VCaP (cell line): ENCODE data around the gene MMP7.

Experiments used
- H3K27ac ChIP-seq: fragments of 450-650 bp; 2 replicates; pipeline ENCODE4 v1.5.1; 2017
- TF ChIP-seq, protein P1 (sequence below): fragments of 450-650 bp; conservative IDR thresholded peaks from 2 replicates; pipeline ENCODE4 v1.5.1; 2017; ENCODE audit warnings: mild to moderate bottlenecking, moderate library complexity

The MMP7 gene

DNA sequence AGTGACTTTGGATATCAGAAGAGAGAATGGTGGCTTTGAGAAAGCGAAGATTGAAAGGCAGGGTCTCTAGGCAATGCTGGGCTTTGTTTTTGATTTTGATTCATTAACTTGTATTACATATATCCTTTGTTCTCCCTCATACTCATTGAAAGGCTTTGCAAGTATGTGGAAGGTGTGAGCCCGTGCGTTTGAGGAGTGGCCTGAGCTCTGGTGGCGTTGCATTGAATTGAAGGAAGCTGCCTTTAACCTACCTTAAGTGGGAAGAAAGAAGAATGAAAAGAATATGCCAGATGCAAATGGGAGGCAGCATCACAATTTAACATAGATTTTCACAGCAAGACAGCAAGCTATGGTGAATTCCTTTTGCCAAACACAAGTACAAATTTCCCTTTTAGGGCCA is 6.7 kb downstream of the MMP7 start:
- H3K27ac ChIP-seq: no peak overlapping the region
- TF ChIP-seq, protein P1, sequence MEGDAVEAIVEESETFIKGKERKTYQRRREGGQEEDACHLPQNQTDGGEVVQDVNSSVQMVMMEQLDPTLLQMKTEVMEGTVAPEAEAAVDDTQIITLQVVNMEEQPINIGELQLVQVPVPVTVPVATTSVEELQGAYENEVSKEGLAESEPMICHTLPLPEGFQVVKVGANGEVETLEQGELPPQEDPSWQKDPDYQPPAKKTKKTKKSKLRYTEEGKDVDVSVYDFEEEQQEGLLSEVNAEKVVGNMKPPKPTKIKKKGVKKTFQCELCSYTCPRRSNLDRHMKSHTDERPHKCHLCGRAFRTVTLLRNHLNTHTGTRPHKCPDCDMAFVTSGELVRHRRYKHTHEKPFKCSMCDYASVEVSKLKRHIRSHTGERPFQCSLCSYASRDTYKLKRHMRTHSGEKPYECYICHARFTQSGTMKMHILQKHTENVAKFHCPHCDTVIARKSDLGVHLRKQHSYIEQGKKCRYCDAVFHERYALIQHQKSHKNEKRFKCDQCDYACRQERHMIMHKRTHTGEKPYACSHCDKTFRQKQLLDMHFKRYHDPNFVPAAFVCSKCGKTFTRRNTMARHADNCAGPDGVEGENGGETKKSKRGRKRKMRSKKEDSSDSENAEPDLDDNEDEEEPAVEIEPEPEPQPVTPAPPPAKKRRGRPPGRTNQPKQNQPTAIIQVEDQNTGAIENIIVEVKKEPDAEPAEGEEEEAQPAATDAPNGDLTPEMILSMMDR: no peak

DNA sequence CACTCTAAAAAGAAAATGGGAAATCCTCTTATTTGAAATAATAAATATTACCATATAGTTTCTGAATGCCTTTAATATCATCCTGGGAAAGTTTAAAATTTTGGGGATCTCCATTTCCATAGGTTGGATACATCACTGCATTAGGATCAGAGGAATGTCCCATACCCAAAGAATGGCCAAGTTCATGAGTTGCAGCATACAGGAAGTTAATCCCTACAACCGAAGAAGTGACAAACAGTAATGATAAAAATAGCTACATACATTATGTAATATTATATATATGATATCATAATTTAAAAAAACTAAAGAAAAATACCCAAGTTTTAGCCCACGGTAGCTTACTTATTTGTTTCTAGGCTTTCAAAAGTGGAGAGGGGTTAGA is 7.4 kb downstream of the MMP7 start:
- no peak overlapping the region for H3K27ac ChIP-seq
- TF ChIP-seq, protein P1: no peak

DNA sequence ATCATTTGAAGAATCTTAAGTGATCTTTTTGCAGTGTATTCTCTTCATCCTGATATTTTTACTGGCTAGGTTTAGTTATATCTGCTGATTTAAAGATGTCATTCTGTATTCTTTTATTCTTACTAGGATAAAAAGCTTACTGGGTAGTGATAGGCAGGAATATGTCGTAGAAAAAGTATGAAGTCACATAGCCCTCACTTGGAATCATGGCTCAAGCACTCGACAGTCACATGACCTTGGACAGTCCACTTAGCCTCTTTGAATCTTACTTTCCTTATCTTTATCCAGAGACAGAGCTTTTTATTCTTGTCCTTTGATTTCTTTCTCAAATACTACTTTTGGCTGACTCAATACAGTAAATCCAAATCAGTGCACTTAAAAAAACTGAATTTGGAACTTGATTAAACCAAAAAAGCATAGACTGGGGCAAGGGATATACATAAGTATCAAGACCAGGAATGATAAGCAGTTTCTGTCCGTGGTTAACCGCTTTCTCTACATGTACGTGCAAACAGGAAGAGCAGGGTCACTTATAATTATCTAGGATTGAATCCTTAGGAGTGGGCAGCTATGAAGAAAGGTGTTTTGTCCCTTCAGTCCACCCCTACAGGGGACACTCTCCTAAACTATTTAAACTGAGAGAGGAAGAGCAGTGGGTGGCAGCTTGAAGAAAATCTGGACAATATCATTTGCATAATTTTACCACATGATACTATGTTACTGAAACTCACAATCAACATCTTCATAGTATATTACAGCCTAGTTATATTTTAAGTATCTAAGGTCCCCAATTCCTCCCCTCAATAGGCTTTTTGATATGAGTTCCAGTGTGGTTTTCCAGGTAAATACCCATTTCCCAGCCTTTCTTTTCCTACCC is 8.0 kb downstream of the MMP7 start:
- TF ChIP-seq, protein P1: no peak

DNA sequence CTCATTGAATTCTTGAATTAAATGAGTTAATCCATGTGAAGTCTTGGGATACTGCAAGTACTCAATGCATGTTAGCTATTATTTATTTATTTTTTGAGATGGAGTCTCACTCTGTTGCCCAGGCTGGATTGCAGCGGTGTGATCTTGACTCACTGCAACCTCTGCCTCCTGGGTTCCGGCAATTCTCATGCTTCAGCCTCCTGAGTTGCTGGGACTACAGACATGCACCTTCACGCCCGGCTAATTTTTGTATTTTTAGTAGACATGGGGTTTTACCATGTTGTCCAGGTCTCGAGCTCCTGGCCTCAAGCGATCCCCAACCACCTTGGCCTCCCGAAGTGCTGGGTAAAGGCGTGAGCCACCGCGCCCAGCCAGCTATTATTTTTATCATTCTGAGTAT is 9.4 kb downstream of the MMP7 start:
- TF ChIP-seq, protein P1: no peak
- no peak overlapping the region for H3K27ac ChIP-seq

More for the DNA sequence above, 8.0 kb downstream of the MMP7 start:
- H3K27ac ChIP-seq: no peak overlapping the region

DNA sequence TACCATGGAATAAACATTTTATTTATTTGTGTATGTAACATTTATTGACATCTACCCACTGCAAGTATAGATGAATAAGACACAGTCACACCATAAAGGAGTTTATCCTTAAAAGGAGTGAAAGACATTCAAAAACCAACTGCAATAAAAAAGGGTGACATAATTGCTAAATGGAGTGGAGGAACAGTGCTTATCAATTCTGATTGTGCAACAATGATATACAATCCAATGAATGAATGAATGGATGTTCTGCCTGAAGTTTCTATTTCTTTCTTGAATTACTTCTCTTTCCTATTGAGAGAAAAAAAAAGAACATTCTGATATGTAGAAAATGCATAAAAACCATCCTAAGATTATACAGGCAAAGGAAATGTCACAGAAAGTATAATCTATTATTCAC is 10.0 kb downstream of the MMP7 start:
- no peak overlapping the region for H3K27ac ChIP-seq
- TF ChIP-seq, protein P1: no peak

DNA sequence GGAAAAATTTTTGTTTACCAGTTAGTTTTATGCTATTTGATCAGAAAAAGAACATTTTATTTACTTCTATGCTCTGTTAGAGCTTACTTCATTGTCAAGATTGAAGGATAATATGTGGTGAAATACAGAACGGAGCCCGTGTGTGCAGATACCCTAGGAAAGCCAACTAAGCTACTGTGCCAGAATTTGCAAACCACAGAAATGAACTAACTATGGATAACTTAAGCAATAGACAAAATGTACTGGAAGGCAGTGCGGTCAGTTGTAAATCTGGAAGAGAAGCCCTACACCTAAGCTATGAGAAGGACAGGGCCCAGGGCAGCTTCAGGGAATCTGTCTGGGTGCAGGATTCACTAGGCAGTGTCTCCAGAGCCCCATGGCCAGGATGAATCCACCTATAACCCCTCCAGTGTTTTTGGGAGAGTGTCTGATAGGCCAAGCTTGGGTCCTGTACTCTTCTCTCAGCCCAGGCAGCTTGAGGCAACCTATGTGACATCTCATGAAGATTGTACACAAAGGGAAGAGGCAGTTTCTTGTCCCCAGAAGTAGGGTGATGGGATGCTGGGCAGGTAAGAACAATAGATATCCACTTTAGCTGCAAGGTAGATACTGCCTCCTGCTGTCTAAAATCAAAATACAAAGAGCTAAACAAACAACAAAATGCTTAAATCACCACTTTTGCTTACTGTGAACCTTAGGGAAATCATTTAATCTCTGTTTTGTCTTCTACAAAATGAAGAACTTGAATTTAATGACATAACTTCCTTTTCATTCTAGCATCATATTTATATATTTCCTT is 12.1 kb downstream of the MMP7 start:
- TF ChIP-seq, protein P1: no peak
- H3K27ac ChIP-seq: no peak overlapping the region

DNA sequence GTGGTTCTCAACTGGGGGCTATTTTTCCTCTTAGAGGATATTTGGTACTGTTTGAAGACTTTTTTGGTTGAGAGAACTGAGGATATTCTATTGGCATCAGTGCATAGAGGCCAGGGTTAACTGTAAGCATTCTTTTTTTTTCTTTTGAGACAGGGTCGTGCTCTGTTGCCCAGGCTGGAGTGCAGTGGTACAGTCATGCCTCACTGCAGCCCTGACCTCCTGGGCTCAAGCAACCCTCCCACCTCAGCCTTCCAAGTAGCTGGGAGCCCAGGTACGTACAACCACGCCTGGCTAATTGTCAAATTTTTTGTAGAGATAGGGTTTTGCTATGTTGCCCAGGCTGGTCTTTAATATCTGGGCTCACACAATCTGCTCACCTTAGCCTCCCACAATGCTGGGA is 12.9 kb downstream of the MMP7 start:
- no peak overlapping the region for H3K27ac ChIP-seq
- TF ChIP-seq, protein P1: no peak
